Activated CD8-positive, alpha-beta memory T cell treated with anti-CD3 and anti-CD28 coated beads, Interleukin-2, amount 50 U/mL, for 1 hour (primary cell): ENCODE data around the gene SEL1L.
"Not testable (repeated sequence)": the region's sequence is repeated elsewhere in the genome, so short reads cannot be mapped to it uniquely, and the experiment has no call there.

Experiments
- DNase-seq: peaks from one replicate; pipeline ENCODE4 v3.0.0-alpha.2; 2020; ENCODE audit errors: extremely low read depth

The SEL1L gene

GRCh38 chr14:81474148-81474492, 59.5 kb downstream of the SEL1L start:
- DNase-seq = no peak

DNA sequence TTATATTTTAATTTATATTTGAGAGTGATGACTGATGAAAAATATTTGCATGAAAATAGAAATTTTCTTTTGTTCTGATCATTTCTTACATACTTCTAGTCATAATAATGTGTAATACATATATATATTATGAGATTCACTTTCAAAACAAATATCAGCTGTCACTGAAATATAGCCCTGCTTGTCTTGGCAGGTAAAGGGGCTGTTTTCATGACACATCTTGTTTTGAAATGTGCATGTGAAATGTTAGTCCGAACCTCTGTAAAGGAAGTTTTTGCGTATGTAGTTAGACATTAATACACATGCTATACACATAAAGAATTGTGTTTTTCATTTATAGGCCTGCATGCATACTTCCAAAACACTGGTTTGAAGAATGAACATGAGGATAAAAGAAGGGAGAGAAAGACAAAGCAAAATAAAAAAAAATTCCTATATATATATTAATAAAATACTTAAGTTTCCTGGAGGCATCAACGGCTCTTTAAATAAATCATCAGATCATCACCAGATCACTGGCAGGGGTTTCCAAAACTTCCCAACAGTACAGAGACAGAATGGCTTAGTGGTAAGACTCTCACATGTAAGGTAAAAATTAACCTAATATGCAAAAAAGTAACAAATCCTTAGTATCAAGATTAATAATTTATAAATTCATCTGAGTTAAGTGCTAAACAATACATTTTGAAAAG, 60.1 kb downstream of the SEL1L start:
- DNase-seq = no peak

- DNase-seq = no peak
These were observed 61.4 kb downstream of the SEL1L start for GRCh38 chr14:81472096-81472800.

- no peak for DNase-seq
These were observed 62.6 kb downstream of the SEL1L start for GRCh38 chr14:81471062-81471461.

DNA sequence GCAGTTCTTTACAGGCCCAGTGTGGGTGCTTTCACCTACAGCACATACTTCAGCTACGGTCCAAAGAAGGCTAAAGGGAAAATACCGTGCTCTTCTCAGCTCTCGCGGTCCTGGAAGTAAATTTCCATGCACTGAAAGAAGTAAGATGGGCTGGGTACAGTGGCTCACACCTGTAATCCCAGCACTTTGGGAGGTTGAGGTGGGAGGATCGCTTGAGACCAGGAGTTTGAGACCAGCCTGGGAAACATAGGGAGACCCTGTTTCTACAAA, 63.2 kb downstream of the SEL1L start:
- not testable (repeated sequence) for DNase-seq

- no peak for DNase-seq
These were observed 66.8 kb downstream of the SEL1L start for GRCh38 chr14:81466854-81467253.

GRCh38 chr14:81465507-81466228, 68.0 kb downstream of the SEL1L start:
- no peak for DNase-seq

DNA sequence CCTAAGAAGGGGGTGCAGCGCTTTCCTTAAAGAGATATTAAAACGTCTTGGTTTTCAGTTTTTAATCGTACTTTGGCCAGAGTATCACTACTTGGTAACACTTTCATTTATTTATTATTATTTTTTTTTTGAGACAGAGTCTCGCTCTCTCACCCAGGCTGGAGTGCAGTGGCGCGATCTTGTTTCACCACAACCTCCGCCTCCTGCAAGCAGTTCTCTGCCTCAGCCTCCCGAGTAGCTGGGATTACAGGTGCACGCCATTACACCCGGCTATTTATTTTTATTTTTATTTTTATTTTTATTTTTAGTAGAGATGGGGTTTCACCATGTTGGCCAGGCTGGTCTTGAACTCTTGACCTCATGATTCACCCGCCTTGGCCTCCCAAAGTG, 68.7 kb downstream of the SEL1L start:
- not testable (repeated sequence) for DNase-seq

- peak; percentile 9 for DNase-seq
These were observed 69.2 kb downstream of the SEL1L start for GRCh38 chr14:81464253-81465002.

GRCh38 chr14:81462356-81462755, 71.3 kb downstream of the SEL1L start:
- DNase-seq = not testable (repeated sequence)

DNA sequence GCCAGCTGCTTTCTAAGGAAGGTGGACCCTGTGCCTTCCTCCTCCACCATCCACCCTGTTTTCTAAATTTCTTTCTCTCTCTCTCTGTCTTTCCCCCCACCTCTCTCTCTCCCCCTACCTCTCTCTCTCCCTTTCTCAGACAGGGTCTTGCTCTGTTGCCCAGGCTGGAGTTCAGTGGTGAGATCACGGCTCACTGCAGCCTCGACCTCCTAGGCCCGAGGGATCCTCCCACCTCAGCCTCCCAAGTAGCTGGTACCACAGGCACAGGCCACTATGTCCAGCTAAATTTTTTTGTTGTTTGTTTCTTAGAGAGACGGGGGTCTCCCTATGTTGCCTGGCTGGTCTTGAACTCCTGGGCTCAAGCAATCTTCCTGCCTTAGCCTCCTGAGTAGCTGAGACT, 73.7 kb downstream of the SEL1L start:
- no peak for DNase-seq

DNA sequence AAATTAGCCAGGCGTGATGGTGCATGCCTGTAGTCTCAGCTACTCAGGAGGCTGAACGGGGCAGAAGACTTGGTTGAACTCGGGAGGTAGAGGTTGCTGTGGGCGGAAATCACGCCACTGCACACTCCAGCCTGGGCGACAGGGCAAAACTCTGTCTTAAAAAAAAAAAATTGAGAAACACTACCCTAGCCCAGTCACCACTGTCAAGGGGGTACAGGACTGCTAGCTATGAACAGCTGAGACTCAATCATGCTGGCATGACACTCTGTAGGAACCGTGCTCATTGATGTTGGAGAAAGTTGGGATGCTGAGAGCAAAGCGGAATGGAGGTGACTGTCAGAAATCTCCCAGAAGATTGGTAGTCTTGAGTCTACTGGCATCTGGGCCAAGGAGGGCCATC, 75.3 kb downstream of the SEL1L start:
- DNase-seq = no peak

DNA sequence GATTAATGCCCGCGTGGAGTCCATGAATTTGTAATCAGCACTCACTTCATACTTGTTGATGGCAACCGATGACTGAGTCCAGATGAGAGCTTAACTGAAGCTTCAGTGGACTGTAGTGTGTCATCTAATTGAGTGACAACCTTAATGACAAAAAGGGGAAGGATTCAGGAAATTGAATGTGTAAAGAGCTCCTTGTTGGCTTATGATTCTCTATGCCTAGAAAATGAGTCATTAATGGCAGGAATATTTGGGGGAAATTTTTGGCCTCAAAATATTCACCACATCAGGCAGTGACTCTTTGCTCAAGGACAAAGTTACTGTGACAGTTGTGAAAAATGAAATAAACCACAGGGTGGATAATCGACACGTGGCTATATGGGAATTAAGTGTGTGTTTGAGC, 78.3 kb downstream of the SEL1L start:
- DNase-seq = no peak

DNA sequence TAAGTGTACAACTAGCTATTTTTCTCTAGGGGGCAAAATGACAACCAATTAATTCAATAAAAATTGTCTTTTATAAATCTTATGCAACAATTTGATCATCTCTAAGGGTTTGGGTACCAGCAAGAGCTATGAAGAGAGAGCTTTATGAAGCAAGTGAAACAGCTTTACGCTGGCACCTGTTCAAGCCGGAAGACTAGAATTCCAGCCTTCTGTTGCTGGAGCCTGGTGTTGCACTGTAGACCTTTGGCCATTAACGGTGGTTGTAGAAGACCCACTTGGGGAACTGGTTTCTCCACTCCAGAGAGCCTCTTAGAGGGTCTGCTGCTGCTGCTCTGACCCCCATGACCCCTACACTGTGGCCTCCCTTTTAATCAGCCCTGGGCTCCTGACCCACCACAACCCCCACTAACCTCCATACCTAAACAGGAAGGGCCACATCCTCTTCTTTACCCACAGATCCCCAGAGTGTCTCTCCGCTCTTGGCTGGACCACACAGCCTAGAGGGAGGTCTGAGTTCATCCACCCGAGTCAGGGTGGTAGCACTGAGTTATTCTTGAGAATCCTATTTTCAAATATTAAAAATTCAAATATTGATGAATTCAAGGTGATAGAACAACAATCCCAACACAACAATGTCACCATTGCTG, 79.0 kb downstream of the SEL1L start:
- no peak for DNase-seq

GRCh38 chr14:81453166-81453766, 80.4 kb downstream of the SEL1L start:
- no peak for DNase-seq

DNA sequence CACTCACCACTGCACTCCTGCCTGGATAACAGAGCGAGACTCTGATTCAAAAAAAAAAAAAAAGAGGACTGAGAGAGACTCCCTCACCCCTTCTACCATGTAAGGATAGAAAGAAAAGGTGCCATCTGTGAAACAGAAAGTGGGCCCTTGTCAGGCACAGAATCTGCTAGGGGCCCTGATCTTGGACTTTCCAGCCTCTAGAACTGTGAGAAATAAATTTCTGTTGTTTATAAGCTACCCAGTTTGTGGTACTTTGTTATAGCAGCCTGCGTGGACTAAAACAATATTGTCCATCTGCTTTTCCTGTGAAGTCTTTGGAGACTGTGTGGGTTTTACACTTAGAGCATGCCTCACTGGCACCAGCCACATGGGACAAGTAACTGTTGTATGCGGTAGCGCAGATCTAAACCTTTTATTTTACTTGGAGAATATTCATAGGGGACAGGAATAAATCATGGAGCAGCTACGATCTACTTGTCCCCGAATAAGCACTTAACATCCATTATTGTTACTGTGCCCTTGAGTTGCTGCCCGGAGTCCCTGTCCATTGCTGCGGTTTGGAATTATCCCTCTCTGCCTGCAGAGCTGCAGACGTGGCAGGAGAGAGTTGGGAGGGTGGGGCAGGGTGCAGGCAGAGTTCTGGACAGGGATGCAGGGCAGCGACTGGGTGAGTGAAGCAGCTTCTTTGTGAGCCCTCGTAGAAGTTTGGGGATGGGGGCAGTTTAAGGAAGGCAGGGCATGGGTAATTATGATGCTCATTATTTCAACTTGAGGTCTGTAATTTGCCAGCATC, 81.1 kb downstream of the SEL1L start:
- no peak for DNase-seq

DNA sequence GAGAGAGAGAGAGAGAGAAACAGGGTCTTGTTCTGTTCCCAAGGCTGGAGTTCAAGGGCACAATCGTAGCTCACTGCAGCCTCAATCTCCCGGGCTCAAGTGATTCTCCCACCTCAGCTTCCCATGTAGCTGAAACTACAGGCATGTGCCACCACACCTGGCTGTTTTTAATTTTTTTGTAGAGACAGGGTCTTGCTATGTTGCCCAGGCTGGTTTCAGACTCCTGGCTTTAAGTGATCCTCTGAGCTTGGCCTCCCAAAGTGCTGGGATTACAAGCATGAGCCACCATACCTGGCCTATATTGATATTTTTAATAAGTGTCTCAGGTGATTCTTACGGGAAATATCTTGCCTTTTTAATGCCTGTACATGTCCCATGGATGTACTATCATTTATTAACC, 82.7 kb downstream of the SEL1L start:
- DNase-seq = no peak

DNA sequence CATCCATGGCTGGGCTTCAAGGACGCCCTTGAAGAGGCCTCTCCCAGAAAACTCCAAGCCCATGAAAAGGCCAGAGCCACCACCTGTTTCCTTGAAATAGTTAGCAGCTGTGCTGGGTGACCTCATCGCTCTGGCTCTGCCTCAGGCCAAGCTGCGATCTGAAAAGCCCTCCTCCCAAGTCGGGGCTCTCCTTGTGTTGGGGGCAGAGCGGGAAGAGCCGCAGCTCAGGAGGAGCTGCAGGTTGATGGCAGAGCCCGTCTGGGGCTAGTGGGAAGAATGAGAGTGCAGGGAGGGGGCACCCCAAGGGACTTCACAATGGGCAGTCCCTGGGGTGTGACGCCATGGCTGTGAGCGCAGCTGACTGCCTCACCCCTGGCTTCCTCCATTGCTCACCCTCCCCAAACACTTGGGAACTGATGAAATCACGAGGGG, 83.5 kb downstream of the SEL1L start:
- no peak for DNase-seq

DNA sequence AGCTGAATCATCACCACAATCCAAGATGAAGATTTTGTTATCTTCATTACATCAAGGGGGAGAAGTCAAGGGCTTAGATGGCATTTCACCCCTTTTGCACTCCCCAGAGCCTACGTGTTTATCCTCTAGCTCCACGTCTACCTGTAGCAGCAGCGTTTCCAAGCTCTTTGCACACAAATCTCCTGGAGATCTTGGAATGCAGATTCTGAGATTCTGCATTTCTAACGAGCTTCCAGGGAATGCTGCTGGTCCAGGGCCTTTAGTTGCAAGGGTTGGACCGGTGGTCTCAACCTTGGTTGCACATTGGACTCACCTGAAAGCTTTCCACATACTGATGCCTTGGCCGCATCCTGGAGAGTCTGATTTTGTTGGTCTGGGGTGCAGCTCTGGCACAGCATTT, 84.1 kb downstream of the SEL1L start:
- no peak for DNase-seq

- DNase-seq = no peak
These were observed 84.5 kb downstream of the SEL1L start for GRCh38 chr14:81449114-81449513.
